Neutrophil (primary cell): ENCODE measurements around the gene PLP2.
"Not testable (repeated sequence)": the region's sequence is repeated elsewhere in the genome, so short reads cannot be mapped to it uniquely, and the experiment has no call there.

Experiments used
- H3K27ac ChIP-seq: fragments of 200-600 bp; sonication (generic); 2 replicates; pipeline ENCODE4 v1.5.1; 2016; ENCODE audit warnings: mild to moderate bottlenecking, moderate library complexity
- H3K27me3 ChIP-seq: fragments of 200-600 bp; sonication (generic); 2 replicates; pipeline ENCODE4 v1.6.0; 2016; ENCODE audit warnings: mild to moderate bottlenecking
- H3K36me3 ChIP-seq: fragments of 200-600 bp; sonication (generic); 2 replicates; pipeline ENCODE4 v1.5.1; 2017
- H3K4me1 ChIP-seq, 2 experiments: fragments of 200-600 bp in 1 of 2; sonication (generic) in 1 of 2; 1 replicate in 1 of 2; 2 replicates in 1 of 2; pipeline versions ENCODE4 v1.5.1 to v1.6.1; 2013 to 2016; ENCODE audit warnings: low read depth in 1 of 2, low read length in 1 of 2, mild to moderate bottlenecking in 1 of 2, moderate library complexity in 1 of 2; ENCODE audit not compliant: control insufficient read depth in 1 of 2, insufficient read depth in 1 of 2
- H3K4me3 ChIP-seq, 2 experiments: fragments of 200-600 bp in 1 of 2; sonication (generic) in 1 of 2; 1 replicate in 1 of 2; 2 replicates in 1 of 2; pipeline ENCODE4 v1.5.1; 2013 to 2016; ENCODE audit warnings: low read depth in 1 of 2, low read length in 1 of 2, mild to moderate bottlenecking in 1 of 2, moderate library complexity in 1 of 2
- H3K9me3 ChIP-seq: fragments of 200-600 bp; sonication (generic); 2 replicates; pipeline ENCODE4 v1.5.1; 2016
- CTCF ChIP-seq: fragments of 200-600 bp; sonication (generic); IDR thresholded peaks from 2 replicates; pipeline ENCODE4 v1.5.1; 2016; ENCODE audit warnings: antibody characterized with exemption

PLP2 gene

GRCh38 chrX:49171752-49172279, at the start of gene PLP2:
Gene PLP2 (plus strand): TSS chrX:49171898. CDS start chrX:49172001, 103 bp downstream.
- Histone ChIP-seq H3K9me3 (no peaks in the 10 kb centered on the region), H3K4me3 (peak within 1 kb of the TSS; percentile 71 to 90), H3K27ac (peak within 1 kb of the TSS; percentile 94), H3K27me3 (no peaks in the 10 kb centered on the region), H3K4me1 (peaks cover 67 to 77% of the 10 kb centered on the region in 2 experiments), H3K36me3 (peaks cover 31% of the 10 kb centered on the region)
- TF ChIP-seq CTCF = no peak

GRCh38 chrX:49122499-49122898, 49.2 kb upstream of the PLP2 start:
- H3K9me3 ChIP-seq = no peaks in the 10 kb centered on the region
- H3K27ac ChIP-seq = no peak overlapping the region
- no peak for TF ChIP-seq CTCF
- H3K27me3 ChIP-seq = no peaks in the 10 kb centered on the region
- no peaks in the 10 kb centered on the region for H3K36me3 ChIP-seq
- H3K4me1 ChIP-seq = peaks cover 9 to 14% of the 10 kb centered on the region in 2 experiments
- peak overlapping the region in 1 of 2 experiments; percentile 73 for H3K4me3 ChIP-seq

GRCh38 chrX:49127742-49128258, 43.9 kb upstream of the PLP2 start:
- H3K27ac ChIP-seq, H3K36me3 ChIP-seq, H3K9me3 ChIP-seq, H3K27me3 ChIP-seq, H3K4me3 ChIP-seq: not testable (repeated sequence)
- peaks cover 13 to 14% of the 10 kb centered on the region in 2 experiments for H3K4me1 ChIP-seq

- Histone ChIP-seq H3K4me1 (peaks cover 4 to 10% of the 10 kb centered on the region in 2 experiments), H3K4me3 (no peak overlapping the region), H3K27ac (peak overlapping the region; percentile 70), H3K36me3 (no peaks in the 10 kb centered on the region), H3K9me3 (no peaks in the 10 kb centered on the region), H3K27me3 (no peaks in the 10 kb centered on the region)
- TF ChIP-seq CTCF = no peak
Measured at GRCh38 chrX:49129427-49129826, 42.3 kb upstream of the PLP2 start.

DNA sequence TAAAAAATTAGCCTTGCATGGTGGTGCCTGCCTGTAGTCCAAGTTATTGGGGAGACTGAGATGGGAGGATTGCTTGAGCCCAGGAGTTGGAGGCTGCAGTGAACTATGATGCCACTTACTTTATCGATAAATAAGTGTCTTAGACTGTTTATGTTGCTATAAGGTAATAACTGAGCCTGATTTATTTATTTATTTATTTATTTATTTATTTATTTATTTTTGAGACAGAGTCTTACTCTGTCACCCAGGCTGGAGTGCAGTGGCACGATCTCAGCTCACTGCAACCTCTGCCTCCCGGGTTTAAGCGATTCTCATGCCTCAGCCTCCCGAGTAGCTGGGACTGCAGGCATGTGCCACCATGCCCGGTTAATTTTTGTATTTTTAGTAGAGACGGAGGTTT, 39.4 kb upstream of the PLP2 start:
- not testable (repeated sequence) for H3K4me3 ChIP-seq, H3K27me3 ChIP-seq, H3K36me3 ChIP-seq, H3K9me3 ChIP-seq, H3K27ac ChIP-seq
- peaks cover 7 to 10% of the 10 kb centered on the region in 2 experiments for H3K4me1 ChIP-seq

- H3K4me1 ChIP-seq = peaks cover 7 to 10% of the 10 kb centered on the region in 2 experiments
- H3K4me3 ChIP-seq = no peak overlapping the region
- no peaks in the 10 kb centered on the region for H3K9me3 ChIP-seq
- H3K27me3 ChIP-seq = no peaks in the 10 kb centered on the region
- H3K36me3 ChIP-seq = no peaks in the 10 kb centered on the region
- H3K27ac ChIP-seq = no peak overlapping the region
- no peak for TF ChIP-seq CTCF
Measured at GRCh38 chrX:49133759-49134158, 37.9 kb upstream of the PLP2 start.
